GM10248 (cell line): ENCODE results near the gene IPO9.

Experiments used
- CTCF ChIA-PET: fragments of 300-600 bp; sonication (Branson Sonifier 250); formaldehyde crosslinking; extraction: SDS; loops from one replicate; lab custom pipeline; 2021; ENCODE audit warnings: antibody characterized with exemption; lab: Yijun Ruan, JAX
- POLR2A ChIA-PET: fragments of 350-650 bp; sonication (Branson Sonifier 250); formaldehyde crosslinking; extraction: SDS; loops from one replicate; lab custom pipeline; 2020; ENCODE audit warnings: antibody characterized with exemption; lab: Yijun Ruan, JAX
- DNase-seq: peaks from one replicate; pipeline ENCODE4 v3.0.0; 2012; ENCODE audit errors: extremely low spot score
- TF ChIP-seq, protein P1 (sequence below): IDR thresholded peaks from 2 replicates; pipeline ENCODE4 v1.5.1; 2012; ENCODE audit warnings: mild to moderate bottlenecking, low read depth; ENCODE audit errors: extremely low read depth, missing control alignments, control extremely low read depth

Gene IPO9

DNA sequence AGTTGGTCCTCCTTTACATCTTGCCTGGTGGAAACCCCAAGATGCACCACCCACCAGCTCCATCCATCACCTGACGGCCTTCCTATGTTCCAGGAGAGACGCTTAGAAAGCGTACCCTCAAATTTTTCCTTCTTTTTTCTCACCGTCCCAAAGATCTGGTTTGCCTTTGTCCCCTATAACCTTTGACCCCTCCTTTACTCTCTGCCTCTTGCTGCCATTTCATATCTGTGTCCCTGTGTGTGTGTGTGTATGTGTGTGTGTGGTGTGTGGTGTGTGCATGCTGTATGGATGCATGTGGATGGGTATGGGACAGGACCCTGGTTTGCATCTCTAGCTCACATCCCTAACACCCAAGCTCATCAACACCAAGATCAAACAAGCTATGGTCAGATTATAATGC is 22.2 kb upstream of the IPO9 start:
- POLR2A ChIA-PET, result no interaction called here

DNA sequence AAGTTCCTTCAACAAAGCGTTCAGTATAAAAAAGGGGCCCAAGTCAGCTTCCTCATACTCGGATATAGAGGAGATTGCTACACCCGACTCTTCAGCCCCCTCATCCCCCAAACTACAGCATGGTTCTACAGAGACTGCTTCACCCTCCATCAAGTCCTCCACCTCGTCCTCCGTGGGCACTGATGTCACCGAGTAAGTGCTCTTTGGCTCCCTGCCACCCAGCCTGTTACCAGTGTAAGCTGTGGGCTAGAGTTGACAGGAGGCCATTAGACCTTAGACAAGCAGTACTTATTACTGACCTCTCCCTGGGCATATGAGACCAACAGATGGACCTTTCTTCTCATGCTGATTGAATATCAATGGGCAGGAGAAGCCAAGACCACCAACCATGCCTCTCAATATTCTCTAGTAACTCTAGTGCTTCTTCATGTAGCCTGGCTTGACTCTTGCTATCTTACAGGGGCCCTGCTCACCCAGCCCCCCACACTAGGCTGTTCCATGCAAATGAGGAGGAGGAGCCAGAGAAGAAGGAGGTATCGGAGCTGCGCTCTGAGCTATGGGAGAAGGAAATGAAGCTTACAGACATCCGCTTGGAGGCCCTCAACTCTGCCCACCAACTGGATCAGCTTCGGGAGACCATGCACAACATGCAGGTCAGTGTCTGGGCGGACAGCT is 20.9 kb upstream of the IPO9 start:
- DNase-seq, result no peak
- TF ChIP-seq, protein P1, sequence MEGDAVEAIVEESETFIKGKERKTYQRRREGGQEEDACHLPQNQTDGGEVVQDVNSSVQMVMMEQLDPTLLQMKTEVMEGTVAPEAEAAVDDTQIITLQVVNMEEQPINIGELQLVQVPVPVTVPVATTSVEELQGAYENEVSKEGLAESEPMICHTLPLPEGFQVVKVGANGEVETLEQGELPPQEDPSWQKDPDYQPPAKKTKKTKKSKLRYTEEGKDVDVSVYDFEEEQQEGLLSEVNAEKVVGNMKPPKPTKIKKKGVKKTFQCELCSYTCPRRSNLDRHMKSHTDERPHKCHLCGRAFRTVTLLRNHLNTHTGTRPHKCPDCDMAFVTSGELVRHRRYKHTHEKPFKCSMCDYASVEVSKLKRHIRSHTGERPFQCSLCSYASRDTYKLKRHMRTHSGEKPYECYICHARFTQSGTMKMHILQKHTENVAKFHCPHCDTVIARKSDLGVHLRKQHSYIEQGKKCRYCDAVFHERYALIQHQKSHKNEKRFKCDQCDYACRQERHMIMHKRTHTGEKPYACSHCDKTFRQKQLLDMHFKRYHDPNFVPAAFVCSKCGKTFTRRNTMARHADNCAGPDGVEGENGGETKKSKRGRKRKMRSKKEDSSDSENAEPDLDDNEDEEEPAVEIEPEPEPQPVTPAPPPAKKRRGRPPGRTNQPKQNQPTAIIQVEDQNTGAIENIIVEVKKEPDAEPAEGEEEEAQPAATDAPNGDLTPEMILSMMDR, result no peak
- ChIA-PET POLR2A (no interaction called here), CTCF (interaction anchor here (0.7 to 4.5 kb wide), 5 partner anchors 13 to 202 kb away, joined by 3 to 30 read pairs (median 3); partner anchors contain the start of gene ELF3)

More for the DNA sequence above, 22.2 kb upstream of the IPO9 start:
- CTCF ChIA-PET, result interaction anchor here (1.2 to 4.5 kb wide), 3 partner anchors 15 to 203 kb away, joined by 3 to 30 read pairs (median 6); partner anchors contain the start of gene ELF3
- no peak for DNase-seq
- TF ChIP-seq, protein P1, result no peak

DNA sequence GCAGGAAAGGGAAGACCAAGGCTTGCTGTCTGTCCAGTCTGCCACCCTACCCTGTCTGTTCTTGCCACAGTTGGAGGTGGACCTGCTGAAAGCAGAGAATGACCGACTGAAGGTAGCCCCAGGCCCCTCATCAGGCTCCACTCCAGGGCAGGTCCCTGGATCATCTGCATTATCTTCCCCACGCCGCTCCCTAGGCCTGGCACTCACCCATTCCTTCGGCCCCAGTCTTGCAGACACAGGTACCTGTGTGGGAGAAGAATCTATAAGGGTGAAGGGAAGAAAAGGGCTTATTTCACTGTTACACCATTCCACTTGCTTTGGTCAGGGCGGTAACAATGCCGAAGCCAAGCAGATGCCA is 20.3 kb upstream of the IPO9 start:
- POLR2A ChIA-PET, result no interaction called here
- TF ChIP-seq, protein P1, result no peak
- CTCF ChIA-PET, result interaction anchor here (1.5 kb wide), 1 partner anchor 14 kb away, joined by 3 read pairs; no protein-coding TSS in a partner anchor
- no peak for DNase-seq

DNA sequence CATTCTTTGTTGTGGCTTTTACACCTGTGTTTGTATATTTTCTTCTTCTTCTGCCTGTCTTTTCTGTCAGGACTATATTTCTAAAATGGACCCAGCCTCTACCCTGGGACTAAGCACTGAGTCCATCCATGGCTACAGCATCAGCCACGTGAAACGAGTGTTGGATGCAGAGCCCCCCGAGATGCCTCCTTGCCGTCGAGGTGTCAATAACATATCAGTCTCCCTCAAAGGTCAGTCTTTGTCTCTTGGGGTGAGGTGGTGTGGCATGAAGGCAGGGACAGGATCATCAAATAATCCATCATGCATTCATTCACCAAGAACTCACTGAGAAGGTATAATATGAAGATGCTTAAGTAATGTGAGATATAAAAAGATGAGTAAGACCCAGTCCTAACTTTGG is 19.1 kb upstream of the IPO9 start:
- no peak for DNase-seq
- ChIA-PET POLR2A (no interaction called here), CTCF (no interaction called here)
- TF ChIP-seq, protein P1, result no peak

DNA sequence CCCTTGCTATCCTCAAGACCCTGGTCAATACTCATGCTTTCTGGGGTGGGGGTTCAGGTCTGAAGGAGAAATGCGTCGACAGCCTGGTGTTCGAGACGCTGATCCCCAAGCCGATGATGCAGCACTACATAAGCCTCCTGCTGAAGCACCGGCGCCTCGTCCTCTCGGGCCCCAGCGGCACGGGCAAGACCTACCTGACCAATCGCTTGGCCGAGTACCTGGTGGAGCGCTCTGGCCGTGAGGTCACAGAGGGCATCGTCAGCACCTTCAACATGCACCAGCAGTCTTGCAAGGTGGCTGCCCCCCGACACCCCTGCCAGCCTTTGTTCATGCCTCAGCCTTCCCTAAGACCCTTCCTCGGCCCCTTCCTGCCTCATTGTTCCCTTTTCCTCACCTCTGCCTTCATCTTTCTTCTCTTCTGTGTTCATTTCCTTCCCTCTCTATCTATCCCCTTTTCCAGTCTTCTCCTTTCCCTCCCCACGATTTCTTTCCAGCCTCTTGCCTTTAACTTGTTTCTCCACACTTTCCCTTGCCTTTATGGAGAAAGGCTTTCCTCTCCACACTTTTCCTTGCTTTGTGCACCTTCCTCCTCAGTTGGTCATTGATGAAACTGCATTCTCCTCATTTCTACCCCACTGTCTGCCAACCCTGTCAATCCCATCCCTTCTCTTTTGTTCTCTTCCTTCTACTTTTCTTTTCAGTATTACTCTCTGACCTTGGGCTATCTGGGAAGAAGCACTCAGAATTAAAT is 18.3 kb upstream of the IPO9 start:
- DNase-seq, result no peak
- ChIA-PET POLR2A (no interaction called here), CTCF (no interaction called here)
- TF ChIP-seq, protein P1, result no peak

DNA sequence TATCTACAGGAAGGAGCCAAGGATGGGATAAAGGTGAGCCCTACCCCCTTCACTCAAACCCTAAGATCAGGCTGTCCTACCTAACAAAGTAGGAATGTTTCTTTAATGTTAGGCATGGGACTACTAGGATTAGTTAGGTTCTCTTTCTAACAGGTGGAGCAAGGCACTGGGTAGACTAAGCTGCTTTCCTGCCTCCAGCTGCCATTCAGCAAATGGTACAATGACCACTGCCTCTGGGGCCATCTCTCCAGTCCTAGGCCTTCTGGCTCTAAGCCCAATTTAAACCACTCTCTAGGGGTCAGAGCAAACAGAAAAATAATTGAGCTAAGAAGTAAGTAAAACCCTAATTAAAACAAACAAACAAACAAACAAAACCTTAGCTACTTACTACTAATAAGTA is 15.7 kb upstream of the IPO9 start:
- CTCF ChIA-PET, result interaction anchor here (1.3 to 2.8 kb wide), 5 partner anchors 16 to 108 kb away, joined by 4 to 13 read pairs (median 5); partner anchors contain the start of gene IPO9
- POLR2A ChIA-PET, result no interaction called here
- DNase-seq, result no peak
- TF ChIP-seq, protein P1, result no peak
